HG03139 (cell line): ENCODE results near the gene ALPI.
"Not testable (repeated sequence)": the region's sequence is repeated elsewhere in the genome, so short reads cannot be mapped to it uniquely, and the experiment has no call there.

Source experiments
- ATAC-seq: cut with Tn5 transposase; IDR thresholded peaks from one replicate; pipeline ENCODE4 v1.9.1; 2021; ENCODE audit not compliant: unreplicated experiment

The ALPI gene

GRCh38 chr2:232420463-232421188 is 35.3 kb upstream of the ALPI start:
- no peak for ATAC-seq

GRCh38 chr2:232421189-232421785 is 34.7 kb upstream of the ALPI start:
- ATAC-seq, result no peak

- no peak for ATAC-seq
These were observed 33.9 kb upstream of the ALPI start for GRCh38 chr2:232422051-232422450.

DNA sequence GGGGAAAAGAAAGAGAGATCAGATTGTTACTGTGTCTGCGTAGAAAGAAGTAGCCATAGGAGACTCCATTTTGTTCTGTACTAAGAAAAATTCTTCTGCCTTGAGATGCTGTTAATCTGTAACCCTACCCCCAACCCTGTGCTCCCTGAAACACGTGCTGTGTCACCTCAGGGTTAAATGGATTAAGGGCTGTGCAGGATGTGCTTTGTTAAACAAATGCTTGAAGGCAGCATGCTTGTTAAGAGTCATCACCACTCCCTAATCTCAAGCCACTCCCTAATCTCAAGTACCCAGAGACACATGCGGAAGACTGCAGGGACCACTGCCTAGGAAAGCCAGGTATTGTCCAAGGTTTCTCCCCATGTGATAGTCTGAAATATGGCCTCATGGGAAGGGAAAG is 33.0 kb upstream of the ALPI start:
- not testable (repeated sequence) for ATAC-seq

GRCh38 chr2:232423407-232423806 is 32.5 kb upstream of the ALPI start:
- not testable (repeated sequence) for ATAC-seq

DNA sequence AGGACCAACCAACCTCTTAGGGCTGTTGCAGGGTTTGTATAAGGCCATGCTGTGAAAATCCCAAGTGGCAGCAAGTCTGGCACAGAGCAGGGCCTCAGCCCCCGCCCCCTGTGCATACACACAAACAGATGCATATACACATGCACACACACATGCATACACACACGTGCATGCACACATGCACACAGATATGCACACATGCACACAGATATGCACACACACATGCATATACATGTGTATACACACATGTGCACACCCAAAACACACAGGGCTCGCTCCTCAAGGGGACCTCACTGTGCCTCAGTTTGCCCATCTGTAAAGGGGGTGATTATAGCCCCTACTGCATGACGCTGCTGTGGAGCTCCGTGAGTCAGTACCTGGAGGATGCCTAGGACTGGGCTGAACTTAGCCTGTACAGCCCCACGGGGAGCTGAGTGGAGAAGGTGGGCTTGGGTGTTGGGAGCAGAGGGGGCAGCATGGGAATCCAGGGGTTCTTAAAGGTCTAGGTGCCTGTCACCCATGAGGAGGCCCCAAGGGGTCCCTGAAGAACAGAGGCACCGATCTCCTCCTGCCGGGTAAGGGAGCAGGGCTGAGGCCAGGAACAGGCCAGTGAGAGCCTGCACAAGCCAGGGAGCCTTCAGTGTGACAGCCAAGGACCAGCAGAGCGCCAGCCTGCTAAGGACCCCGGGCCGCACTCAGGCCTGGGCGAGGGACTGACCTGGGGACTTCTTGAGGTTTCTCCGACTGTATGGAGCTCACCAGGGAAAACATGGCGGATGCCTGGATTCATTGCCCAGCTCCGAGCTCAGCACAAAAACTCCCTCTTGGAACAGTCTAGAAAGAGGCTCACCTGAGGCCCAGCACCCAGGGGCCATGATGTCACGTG is 24.0 kb upstream of the ALPI start:
- no peak for ATAC-seq

DNA sequence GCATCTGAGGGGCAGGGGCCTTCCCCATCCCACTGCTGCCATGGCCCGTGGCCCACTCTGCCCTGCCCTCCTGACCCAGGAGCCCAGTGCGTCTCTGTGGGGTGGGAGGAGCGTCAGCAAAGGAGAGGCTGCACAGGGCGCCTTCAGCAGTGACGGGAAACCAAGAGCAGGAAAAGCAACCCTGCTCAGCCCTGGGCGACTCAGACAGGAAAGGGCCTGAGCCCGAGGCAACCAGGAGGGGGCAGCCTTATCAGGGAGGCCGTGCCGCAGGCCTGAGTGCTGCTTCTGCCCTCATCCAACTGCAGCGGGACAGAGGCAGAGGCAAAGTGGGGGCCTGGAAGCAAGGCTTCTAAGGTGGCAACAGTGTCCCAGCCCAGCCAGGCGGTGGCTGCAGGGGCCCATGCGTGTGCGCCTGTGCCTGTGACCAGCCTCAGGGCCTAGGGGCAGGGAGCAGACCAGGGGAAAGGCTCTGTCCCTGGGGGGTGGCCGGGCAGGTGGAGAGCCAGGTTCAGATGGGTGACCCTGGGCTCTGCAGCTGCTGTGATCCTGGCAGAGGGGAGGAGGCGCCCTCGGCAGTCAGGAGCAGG is 23.3 kb upstream of the ALPI start:
- no peak for ATAC-seq

DNA sequence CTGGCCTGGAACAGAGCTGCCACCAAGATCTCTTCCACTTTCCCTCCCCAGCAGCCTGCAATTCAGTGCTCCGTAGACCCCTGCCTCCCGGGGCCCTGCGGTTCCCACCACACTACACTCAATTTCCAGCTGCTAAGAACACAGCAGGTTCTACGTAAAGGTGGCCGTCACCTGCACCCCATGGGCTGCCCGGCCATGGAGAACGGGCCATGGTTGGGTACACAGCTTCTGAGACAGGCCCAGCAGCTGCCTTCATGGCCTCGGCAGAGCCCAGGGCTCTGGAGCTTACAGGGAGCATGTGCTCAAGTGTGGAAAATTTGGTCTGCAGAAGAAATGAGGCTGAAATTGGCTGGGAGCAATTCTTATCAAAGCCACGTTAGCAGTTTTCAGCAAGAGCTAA is 22.3 kb upstream of the ALPI start:
- ATAC-seq, result not testable (repeated sequence)

- ATAC-seq, result no peak
These were observed 21.9 kb upstream of the ALPI start for GRCh38 chr2:232434091-232434490.

DNA sequence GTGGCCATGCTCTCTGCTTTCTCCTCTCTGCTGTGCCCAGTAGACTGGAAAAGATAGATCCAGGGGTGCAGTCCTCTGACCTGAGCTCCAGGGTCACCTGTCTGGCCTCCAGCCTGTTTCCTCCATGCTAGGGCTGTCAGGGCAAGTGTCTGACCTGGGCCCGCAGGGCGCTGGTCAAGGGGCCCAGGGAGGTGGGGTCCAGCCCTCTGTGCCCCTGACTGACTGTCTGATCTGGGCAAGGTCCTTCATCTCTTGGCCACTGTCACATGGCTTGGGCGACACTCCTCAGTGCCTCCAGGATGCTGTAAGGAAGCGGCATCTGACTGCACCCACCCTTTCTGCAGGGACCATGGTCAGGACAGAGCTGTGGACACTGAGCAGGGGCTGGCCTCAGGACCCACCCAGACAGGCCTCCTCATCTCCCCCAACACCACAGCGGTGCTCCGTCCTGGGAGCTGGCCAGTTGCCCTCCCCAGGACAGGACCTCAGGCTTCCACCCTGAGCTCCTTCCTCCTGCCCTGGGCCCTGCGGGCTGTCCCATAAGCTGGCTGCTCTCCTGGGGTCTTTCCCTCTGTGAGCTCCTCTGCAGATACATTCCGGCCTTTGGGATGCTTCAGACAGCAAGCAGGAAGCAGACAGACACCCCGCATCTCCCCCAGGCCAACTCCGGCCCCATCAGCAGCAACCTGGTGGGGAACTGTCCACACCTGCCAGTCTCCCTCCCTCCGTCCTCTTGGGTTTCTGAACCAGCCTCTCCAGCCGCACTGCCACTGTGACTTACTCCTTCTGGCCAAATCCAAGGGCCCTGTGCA is 21.2 kb upstream of the ALPI start:
- no peak for ATAC-seq

GRCh38 chr2:232435375-232435648 is 20.6 kb upstream of the ALPI start:
- no peak for ATAC-seq

DNA sequence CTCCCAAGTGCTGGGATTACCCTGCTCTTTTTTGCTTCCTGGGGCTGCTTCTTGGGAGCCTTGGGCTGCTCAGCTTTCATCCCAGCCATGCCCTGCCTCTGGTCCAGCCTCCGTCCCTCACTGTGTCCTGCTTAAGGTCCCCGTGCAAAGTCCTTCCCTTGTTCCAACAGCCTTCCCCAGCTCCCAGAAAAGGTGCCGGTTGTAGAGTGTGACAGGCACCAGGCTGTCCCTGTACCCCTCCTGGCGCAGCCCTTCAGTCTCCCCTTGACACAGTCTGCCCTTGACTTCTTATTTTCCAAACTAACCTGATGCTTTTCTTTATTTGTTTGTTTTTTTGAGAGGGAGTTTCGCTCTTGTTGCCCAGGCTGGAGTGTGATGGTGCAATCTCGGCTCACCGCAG is 20.1 kb upstream of the ALPI start:
- no peak for ATAC-seq

- ATAC-seq, result no peak
These were observed 19.4 kb upstream of the ALPI start for GRCh38 chr2:232436381-232437194.

- ATAC-seq, result no peak
These were observed 18.8 kb upstream of the ALPI start for GRCh38 chr2:232437195-232437571.

DNA sequence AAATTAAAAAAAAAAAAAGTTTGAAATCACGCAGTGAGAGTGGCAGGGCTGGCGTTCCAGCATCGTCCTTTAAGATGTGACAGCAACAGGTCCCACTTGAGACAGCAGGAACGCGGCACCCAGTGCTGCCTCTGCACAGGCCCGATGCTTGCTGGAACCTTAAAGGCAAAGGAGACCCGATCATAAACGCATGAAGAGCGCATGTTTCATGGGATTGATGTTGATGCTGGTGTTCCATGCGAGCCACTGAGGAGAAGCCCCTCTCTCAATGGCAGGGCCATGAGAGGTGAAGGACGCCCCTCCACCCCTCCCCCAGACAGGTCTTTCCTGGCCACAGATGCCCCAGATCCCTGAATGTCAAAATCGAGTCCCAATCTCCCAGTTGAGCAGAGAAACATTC is 17.9 kb upstream of the ALPI start:
- no peak for ATAC-seq

DNA sequence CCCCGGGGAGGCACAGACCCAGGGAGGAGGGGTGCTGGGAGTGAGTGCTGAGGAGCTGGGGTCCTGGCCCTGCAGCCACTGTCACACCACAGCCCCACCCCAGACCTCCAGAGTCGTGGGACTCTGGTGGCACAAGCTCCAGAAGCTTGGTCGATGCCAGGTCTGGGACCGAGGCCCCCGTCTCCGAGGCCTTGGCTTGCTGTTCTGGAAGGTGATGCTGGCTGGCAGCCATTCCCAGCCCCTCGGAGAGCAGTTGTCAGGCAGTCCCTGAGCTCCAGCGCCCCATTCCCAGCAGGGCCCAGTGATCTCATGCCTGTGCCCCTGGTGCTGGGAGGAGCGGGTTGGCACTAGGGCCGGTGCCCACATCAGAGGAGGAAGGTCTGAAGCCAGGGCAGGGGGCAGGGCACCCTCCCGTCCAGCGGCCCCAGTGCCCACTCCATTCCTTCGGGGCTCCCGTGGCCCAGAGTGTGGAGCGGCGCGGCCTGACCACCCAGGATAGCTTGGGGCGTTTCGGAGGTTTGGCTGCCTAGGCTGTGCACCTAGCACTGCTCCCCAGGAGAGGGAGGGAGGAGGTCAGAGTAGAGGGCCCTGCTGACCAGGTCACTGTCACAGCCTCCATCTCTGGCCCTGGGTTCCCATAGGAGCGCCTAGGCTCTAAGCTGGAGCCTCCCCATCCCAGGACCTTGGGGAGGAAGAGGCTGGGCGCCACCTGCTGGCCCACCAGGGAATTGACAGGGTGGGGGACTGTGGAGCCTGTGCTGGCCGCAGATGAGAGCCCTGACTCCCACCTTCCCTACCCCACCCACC is 16.8 kb upstream of the ALPI start:
- ATAC-seq, result no peak

DNA sequence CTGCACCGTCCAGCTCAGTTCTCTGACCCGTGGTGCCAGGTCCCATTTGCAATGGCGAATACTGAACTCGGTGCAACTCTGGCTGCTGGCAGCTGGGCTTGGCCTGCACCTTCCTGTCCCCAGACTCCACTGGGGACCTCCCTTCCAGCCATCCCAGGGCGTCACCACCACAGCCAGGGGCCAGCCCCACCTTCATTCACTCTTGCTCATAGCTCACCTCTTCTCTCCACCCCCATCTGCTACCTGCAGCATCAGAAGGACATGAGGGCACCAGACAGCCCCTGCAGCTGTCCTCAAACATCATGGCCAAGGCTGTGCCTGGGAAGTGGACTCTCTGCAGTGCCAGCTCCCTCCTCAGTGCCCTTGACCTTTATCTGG is 16.2 kb upstream of the ALPI start:
- ATAC-seq, result no peak

DNA sequence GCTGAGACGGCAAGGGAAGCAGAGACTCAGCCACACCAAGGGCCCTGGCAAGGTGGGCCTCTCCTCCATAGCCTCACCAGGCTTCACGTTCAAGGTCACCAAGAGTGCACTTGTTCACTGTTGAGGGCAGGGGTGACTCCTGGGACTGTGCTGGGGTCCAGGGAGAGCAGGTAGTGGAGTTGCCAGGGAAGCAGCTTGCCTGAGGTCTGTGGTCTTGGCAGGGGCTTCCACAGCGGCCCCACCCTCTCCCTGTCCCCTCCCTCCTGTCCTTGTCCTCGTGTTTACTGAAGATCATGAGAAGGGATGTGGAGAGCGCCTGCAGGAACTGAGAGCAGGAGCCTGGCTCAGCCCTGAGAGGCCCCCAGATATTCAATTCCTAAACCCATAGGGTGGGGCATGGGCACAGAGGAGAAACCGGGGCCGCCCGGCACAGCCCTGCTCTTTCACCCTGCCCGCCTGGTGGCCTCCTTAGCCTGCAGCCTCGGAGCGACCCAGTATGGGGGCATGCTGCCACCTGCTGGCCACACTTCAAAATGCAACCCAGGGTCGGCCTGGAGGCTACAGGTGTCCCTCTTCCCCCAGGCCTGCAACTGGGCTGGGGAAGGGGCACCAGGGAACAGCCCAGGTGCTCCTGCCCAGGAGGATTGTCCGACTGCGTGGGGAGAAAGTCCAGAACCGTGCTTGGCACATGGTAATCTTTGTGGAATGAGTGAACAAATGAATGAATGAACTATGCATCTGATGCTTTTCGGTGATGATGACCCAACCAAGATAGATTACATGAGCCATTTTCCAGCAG is 15.5 kb upstream of the ALPI start:
- ATAC-seq, result not testable (repeated sequence)
